ENCODE results near the gene KRT10.
"Not testable (repeated sequence)": the region's sequence is repeated elsewhere in the genome, so short reads cannot be mapped to it uniquely, and the experiment has no call there.

KRT10 gene

DNA sequence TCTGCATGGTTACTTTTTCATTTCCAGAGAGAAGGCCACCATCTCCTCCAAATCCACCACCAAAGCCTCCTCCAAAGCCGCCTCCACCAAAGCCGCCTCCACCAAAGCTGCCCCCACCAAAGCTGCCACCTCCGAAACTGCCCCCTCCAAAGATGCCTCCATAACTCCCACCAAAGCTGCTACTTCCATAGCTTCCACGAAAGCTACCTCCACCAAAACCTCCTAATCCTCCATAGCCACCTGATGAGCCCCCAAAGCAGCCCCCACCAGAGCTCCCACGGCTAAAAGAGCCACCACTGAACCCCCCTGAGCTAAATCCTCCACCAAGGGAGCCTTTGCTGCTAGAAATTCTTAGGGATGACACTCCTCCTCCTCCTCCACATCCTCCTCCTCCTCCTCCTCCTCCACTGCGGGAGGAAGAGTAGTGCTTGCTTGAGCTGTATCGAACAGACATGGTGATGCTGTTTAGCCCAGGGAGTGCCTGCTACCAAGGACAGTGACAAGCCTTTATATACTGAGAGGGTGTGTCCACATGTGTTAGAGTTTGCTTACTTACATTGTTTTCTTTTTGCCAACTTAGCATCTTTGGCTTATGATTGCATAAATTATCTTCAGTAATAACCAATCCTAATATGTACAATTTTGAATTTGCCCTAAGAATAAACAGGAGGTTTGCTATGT is at the start of gene KRT10:
Gene KRT10, minus strand, starts transcription at position 483 of the 681 bp plus-strand sequence. Its CDS starts 29 bp downstream, at position 454.
- no peak for DNase-seq

- no peak for DNase-seq
These were observed 48.9 kb upstream of the KRT10 start for GRCh38 chr17:40871316-40871715.

GRCh38 chr17:40870136-40870535 is 47.7 kb upstream of the KRT10 start:
- DNase-seq, result no peak

GRCh38 chr17:40866838-40867237 is 44.4 kb upstream of the KRT10 start, which contains the start of gene KRT12:
TSS of gene KRT12 (minus strand) at chr17:40867223. CDS start at chr17:40867186, 37 bp downstream.
- no peak for DNase-seq

GRCh38 chr17:40864661-40865390 is 42.4 kb upstream of the KRT10 start:
- DNase-seq, result no peak

DNA sequence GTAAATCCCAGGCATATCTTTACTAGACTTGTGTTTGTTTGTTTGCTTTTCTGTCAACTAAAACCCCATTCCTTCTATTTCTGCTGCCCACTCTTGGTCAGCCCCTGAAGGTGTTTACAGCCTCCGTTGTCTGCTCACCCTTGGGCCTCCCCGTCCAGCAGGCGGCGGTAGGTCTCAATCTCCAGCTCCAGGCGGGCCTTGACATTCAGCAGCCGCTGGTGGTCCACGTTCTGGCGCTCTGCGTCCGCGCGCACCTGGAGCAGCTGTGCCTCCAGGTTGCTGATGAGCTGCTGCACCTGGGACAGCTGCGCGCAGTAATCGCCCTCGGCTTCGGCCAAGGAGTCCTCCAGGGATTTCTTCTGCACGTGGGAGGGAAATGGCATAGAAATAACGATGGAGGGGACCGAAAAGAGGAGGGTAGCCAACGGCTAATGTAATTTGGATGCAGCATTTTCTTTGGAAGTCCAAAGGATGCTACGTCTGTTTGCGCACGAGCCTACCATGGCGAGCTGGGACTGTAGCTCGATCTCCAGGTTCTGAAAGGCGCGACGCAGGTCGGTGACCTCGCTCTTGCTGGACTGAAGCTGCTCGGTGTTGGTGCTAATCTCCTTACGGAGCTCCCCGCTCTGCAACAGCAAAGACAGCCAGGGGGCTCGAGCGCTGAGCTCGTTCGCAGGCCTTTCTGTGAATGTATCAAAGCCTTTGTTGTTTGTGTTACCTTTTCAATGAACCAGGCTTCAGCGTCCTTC is 40.7 kb upstream of the KRT10 start:
- DNase-seq, result no peak

- no peak for DNase-seq
These were observed 37.1 kb upstream of the KRT10 start for GRCh38 chr17:40859536-40859935.

DNA sequence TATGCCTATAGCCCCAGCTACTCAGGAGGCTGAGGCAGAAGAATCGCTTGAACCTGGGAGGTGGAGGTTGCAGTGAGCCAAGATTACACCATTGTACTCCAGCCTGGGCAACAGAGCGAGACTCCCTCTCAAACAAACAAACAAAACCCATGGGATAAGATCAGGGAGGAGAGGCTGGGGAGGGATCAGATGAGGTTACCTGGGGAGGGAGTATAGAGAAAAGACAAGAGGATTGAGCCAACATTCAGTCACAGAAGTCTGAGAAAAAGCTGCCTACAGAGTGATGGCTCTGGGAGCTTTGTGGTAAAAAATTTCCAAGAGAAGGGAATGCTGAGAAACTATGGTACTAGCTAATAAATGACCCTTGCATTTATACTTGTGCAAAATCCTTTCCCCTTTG is 36.3 kb upstream of the KRT10 start:
- DNase-seq, result not testable (repeated sequence)

DNA sequence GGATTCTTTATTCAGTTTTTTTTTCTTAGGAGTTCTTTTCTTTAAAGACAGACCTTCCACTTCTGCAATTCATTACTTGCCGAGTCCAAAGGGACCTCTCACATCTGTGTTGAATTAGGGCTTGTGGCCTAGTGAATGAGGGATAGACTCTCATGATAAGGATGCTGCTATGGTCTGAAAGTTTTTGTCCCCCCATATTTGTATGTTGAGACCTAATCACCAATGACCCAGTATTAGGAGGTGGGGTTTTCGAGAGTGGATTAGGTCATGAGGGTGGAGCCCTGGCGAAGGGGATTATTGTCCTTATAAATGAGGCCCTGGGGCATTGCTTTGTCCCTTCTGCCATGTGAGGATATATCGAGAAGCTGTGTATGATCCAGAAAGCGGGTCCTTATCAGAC is 35.1 kb upstream of the KRT10 start:
- no peak for DNase-seq

GRCh38 chr17:40854175-40854814 is 31.9 kb upstream of the KRT10 start:
- DNase-seq, result no peak

DNA sequence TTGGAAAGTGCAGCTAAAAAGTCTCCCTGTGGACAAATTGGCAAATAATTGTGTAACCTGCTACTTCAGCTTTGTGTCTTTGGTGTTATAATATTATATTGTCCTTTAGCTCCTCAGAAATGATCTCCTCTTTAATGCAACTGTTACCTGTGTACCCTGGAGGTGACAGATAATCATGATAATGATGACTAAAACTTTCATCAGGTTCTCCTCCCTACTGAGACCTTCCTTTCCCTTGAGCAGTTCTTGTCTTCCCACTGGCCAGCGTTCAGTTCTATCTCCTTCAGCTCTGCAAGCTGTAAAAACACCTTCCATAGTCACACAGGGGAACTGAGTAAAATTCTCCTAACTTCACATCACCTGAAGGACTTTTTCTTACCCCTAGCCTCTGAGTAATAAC is 29.9 kb upstream of the KRT10 start:
- no peak for DNase-seq

DNA sequence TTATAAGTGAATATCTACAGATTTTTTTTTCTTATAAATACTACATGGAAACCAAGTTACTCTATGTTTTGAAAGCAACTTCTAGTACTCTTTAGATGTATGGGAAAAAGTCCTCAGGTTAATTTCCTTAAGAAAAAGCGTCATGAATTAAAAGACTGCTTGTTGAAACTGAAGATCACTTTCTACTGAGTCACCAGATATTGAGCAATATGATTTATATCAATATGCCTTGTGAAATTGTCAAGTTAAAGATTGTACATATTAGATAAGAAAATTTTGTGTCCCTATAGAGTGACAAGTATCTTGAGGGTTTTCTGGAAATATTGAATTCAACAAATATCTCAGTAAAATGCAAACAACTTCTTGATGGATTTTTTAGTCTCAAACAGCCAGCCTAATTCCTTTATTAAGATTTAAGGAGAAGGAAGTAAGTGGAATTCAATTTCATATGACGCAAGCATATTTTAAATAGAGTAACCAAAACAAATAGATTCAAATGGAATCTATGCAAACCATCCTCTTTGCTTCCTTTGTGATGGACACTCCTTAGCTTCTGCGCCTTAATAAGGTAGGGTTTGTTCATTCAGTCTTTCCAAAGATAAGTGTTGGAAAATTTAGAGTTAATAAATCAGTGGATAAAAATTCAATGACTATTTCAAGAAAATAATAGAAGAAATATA is 28.0 kb upstream of the KRT10 start:
- DNase-seq, result no peak

GRCh38 chr17:40849723-40850122 is 27.3 kb upstream of the KRT10 start:
- no peak for DNase-seq

GRCh38 chr17:40848583-40849235 is 26.3 kb upstream of the KRT10 start:
- DNase-seq, result no peak

GRCh38 chr17:40846515-40847144 is 24.2 kb upstream of the KRT10 start:
- DNase-seq, result no peak

- DNase-seq, result no peak
These were observed 22.3 kb upstream of the KRT10 start for GRCh38 chr17:40844671-40845107.

DNA sequence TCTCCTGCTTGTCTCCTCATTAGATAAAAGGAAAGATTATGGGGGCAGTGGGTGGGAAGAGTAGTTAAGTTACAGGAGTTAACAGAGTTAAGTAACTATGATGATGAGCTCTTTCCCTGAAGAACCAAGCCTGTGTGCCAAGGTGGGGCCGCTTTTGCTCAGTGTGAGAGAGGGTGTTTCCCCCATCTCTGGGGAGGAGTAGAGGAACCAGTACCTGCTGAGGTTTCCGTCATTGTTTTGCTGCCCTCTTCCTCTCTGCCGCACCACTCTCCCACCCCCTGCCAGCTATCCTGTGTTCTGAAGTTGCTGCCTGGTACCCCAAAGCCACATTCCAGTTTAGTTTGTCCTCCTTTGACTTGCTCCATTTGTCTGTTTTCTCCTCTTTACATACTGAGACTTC is 20.8 kb upstream of the KRT10 start:
- no peak for DNase-seq

DNA sequence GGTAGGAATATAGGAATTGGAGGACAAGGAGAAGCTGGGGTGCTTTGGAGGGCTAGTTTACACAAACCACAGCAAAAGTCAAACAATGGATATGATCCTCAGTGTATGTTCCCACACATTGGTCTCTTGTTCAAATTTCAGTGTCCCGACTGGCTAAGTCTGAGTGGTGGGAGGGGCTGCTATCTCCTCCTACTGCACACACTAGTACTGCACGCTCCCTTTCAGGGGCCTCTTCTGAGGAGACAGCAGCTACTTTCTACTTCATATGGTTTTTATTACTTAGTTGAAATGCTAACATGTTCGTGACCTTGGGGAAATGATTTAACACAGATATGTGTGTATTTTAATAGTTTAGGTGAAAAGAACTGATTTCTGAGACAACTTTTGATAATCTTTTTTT is 18.8 kb upstream of the KRT10 start:
- DNase-seq, result no peak

DNA sequence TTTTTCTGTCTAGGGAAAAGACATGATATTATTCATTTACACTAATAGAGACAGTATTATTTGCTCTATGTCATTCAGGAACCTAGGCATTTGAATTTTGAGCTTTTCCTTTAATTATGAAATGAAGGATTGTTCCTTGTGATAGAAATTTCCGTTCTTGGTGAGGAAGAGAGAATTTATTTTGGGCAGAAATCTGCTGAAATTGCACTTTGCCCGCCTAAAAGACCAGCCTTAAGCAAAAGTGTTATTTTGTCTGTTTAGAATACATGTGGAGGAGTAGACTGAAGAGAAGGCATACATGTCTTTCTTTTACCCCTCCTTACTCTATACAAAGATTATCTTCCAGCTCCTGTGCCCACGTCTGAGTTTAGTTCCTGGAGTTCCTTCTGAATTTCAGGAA is 16.8 kb upstream of the KRT10 start:
- no peak for DNase-seq

GRCh38 chr17:40836020-40836419 is 13.6 kb upstream of the KRT10 start:
- DNase-seq, result no peak

DNA sequence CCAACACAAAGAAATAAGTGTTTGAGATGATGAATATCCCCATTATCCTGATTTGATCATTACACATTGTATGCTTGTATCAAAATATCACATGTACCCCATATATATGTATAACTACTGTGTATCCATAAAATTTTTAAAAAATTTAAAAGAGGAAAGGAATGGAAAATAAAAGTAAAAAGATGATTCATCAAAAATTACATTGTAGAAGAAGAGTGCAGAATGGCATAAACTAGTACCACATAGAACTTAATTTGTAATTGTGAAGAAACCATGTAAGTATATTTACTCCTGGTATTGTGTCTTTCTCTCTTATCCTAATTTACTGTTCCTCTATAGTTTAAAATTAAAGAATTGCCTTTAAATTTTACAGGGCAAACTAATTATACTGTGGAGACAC is 11.5 kb upstream of the KRT10 start:
- DNase-seq, result no peak

DNA sequence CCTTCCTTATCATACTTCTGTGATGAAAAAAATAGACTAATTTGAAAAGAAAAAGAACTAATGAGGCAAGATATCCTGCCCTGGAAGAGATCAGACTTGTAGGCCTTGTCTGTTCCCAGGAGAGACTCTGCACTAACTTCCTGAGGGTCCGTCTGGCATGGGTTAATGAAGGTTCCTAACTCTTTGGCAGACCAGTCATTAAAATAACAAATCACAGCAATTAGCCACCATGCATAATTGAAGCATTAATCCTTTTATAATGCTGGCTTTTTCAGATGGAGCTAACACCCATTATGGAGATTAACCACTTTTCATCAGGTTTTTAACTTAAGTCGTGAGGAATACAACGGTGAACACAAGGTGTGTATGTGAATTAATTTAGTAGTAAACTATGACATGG is 10.4 kb upstream of the KRT10 start:
- no peak for DNase-seq

All from NCI-H2107 (cell line).